ENCODE measurements around the gene PROSER2.
A peak's percentile ranks its signal among the peaks of the same experiment; 100 is the strongest.

DNA sequence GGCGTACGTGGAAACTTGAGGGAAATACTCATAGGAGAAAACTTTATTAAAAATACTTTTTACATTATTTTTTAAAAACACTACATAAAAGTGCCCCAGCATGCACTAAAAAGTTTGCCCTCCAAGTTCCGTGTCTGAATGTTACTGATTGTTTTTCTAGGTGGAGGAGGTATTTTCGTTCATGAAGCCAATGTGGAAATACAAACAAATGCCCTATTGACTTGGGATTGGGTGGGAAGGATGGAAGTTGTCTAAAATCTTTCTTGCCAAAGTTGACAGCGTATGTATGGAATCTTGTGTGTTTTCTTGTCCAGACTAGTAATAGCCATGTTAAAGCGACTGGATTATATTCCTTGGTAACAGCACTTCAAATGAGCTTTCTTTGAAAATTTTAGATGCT, 1.2 kb downstream of the PROSER2 start:
- TF ChIP-seq, protein P1, sequence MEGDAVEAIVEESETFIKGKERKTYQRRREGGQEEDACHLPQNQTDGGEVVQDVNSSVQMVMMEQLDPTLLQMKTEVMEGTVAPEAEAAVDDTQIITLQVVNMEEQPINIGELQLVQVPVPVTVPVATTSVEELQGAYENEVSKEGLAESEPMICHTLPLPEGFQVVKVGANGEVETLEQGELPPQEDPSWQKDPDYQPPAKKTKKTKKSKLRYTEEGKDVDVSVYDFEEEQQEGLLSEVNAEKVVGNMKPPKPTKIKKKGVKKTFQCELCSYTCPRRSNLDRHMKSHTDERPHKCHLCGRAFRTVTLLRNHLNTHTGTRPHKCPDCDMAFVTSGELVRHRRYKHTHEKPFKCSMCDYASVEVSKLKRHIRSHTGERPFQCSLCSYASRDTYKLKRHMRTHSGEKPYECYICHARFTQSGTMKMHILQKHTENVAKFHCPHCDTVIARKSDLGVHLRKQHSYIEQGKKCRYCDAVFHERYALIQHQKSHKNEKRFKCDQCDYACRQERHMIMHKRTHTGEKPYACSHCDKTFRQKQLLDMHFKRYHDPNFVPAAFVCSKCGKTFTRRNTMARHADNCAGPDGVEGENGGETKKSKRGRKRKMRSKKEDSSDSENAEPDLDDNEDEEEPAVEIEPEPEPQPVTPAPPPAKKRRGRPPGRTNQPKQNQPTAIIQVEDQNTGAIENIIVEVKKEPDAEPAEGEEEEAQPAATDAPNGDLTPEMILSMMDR (IDR thresholded peaks at IDR 0.05), result no peak
- peak in 1 of 2 donors; percentile 29 for TF ChIP-seq POLR2A (IDR thresholded peaks at IDR 0.05)
